Gastrocnemius medialis (tissue), 4 donors: Measurements from ENCODE around the gene EMC10.

Source experiments
- POLR2A ChIP-seq, 2 donors: fragments of 450-650 bp; IDR thresholded peaks; one replicate each; pipeline ENCODE4 v1.6.1; 2017; ENCODE audit warnings: antibody characterized with exemption in 2 of 2, mild to moderate bottlenecking in 2 of 2, moderate library complexity in 2 of 2
- TF ChIP-seq, protein P1 (sequence below), 5 experiments: fragments of 450-650 bp in 3 of 5; fragments of 200-600 bp in 2 of 5; sonication (generic) in 2 of 5; IDR thresholded peaks in 4 of 5; conservative IDR thresholded peaks in 1 of 5; 1 replicate in 4 of 5; 2 replicates in 1 of 5; pipeline ENCODE4 v1.5.1; 2016 to 2019; ENCODE audit warnings: antibody characterized with exemption in 5 of 5, mild to moderate bottlenecking in 3 of 5, moderate library complexity in 3 of 5

GRCh38 chr19:50520822-50521465 is 44.6 kb downstream of the EMC10 start:
- TF ChIP-seq, protein P1, sequence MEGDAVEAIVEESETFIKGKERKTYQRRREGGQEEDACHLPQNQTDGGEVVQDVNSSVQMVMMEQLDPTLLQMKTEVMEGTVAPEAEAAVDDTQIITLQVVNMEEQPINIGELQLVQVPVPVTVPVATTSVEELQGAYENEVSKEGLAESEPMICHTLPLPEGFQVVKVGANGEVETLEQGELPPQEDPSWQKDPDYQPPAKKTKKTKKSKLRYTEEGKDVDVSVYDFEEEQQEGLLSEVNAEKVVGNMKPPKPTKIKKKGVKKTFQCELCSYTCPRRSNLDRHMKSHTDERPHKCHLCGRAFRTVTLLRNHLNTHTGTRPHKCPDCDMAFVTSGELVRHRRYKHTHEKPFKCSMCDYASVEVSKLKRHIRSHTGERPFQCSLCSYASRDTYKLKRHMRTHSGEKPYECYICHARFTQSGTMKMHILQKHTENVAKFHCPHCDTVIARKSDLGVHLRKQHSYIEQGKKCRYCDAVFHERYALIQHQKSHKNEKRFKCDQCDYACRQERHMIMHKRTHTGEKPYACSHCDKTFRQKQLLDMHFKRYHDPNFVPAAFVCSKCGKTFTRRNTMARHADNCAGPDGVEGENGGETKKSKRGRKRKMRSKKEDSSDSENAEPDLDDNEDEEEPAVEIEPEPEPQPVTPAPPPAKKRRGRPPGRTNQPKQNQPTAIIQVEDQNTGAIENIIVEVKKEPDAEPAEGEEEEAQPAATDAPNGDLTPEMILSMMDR (IDR thresholded peaks at IDR 0.05 in 4 of 5, conservative IDR thresholded peaks at IDR 0.05 in 1 of 5), result no peak
- TF ChIP-seq POLR2A (IDR thresholded peaks at IDR 0.05), result no peak
